ENCODE results near the gene MIEF1. TPM values are rescaled to one million over a fixed set of nuclear protein-coding genes. Genes with fewer than 3 reads are reported as not detected.

Gene MIEF1
- total RNA-seq, 1 donor from 2014 or later, result 32.4 TPM

DNA sequence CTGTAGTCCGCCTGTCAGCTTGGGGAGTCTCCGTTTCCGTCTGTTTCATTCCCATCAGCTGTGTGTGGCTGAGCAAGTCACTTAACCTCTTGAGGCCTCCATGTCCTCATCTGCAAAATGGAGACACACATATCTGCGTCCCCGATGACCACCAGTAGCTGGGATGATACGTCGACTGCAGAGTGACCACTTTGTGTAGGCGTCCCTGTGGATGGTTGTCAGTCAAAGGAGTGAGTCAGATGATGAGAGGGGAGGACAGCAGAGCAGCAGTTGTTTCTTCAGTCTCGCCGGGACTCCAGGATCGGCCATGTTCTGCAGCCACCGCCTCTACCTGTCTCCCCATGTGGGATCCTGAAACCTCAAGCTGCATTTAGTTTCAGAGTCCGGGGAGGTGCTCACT is 25.4 kb upstream of the MIEF1 start:
- H3K27ac Mint-ChIP-seq, result no peak overlapping the region
- no peak overlapping the region for H3K4me3 Mint-ChIP-seq (ENCODE audit: low read depth)
- DNase-seq (ENCODE audit: low spot score, unreplicated experiment), result no peak
- no peaks in the 10 kb centered on the region for H3K9me3 Mint-ChIP-seq (ENCODE audit: low read depth)
- TF ChIP-seq, protein P1, sequence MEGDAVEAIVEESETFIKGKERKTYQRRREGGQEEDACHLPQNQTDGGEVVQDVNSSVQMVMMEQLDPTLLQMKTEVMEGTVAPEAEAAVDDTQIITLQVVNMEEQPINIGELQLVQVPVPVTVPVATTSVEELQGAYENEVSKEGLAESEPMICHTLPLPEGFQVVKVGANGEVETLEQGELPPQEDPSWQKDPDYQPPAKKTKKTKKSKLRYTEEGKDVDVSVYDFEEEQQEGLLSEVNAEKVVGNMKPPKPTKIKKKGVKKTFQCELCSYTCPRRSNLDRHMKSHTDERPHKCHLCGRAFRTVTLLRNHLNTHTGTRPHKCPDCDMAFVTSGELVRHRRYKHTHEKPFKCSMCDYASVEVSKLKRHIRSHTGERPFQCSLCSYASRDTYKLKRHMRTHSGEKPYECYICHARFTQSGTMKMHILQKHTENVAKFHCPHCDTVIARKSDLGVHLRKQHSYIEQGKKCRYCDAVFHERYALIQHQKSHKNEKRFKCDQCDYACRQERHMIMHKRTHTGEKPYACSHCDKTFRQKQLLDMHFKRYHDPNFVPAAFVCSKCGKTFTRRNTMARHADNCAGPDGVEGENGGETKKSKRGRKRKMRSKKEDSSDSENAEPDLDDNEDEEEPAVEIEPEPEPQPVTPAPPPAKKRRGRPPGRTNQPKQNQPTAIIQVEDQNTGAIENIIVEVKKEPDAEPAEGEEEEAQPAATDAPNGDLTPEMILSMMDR (IDR thresholded peaks at IDR 0.05; ENCODE audit: unreplicated experiment), result no peak
- H3K36me3 Mint-ChIP-seq (ENCODE audit: insufficient read depth), result no peaks in the 10 kb centered on the region
- peaks cover 37% of the 10 kb centered on the region for H3K4me1 Mint-ChIP-seq (ENCODE audit: low read depth)
- H3K27me3 Mint-ChIP-seq, result no peaks in the 10 kb centered on the region

DNA sequence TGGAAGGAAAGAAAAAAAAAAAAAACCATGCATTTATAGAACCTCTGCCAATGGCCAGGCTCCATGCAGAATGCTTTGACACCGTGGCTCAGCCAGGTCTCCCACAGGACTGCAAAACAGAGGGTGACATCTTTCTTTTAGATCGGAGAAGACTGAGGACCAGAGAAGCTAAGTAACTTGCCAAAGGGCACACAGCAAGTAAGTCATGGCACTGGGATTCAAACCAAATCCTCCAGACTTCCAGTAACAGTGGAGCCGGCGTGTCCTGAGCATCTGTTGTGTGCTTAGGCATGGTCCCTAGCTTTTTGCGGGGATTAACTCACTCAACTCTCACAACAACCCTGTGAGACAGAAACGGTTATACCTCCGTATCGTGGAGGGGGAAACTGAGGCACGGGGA is 24.5 kb upstream of the MIEF1 start:
- H3K4me1 Mint-ChIP-seq (ENCODE audit: low read depth), result peaks cover 29% of the 10 kb centered on the region
- TF ChIP-seq, protein P1 (IDR thresholded peaks at IDR 0.05; ENCODE audit: unreplicated experiment), result no peak
- no peaks in the 10 kb centered on the region for H3K36me3 Mint-ChIP-seq (ENCODE audit: insufficient read depth)
- no peaks in the 10 kb centered on the region for H3K27me3 Mint-ChIP-seq
- H3K4me3 Mint-ChIP-seq (ENCODE audit: low read depth), result no peak overlapping the region
- H3K9me3 Mint-ChIP-seq (ENCODE audit: low read depth), result no peaks in the 10 kb centered on the region
- no peak for DNase-seq (ENCODE audit: low spot score, unreplicated experiment)
- no peak overlapping the region for H3K27ac Mint-ChIP-seq

DNA sequence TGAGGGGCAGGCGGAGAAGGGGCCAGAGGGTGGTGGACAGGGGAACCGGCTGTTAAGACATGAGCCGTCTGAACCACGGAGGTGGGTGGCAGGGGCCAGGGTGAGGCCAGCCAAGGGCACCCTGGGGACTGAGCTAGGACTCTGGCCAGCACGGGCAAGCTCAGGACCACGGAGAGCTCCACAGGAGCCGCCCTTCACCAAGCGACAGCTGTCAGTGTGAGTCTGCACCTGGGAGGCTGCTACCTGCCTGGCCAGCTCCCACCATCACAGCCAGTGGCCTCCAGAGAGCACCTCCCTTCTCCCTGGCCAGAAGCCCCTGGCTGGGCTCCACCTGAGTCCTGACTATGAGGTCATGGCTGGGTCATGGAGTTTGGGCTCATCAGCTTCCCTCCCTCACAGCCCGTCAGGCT is 23.6 kb upstream of the MIEF1 start:
- no peak for DNase-seq (ENCODE audit: low spot score, unreplicated experiment)
- TF ChIP-seq, protein P1 (IDR thresholded peaks at IDR 0.05; ENCODE audit: unreplicated experiment), result no peak
- H3K36me3 Mint-ChIP-seq (ENCODE audit: insufficient read depth), result no peaks in the 10 kb centered on the region
- H3K27me3 Mint-ChIP-seq, result no peaks in the 10 kb centered on the region
- H3K4me1 Mint-ChIP-seq (ENCODE audit: low read depth), result peaks cover 20% of the 10 kb centered on the region
- H3K9me3 Mint-ChIP-seq (ENCODE audit: low read depth), result no peaks in the 10 kb centered on the region
- H3K27ac Mint-ChIP-seq, result no peak overlapping the region
- no peak overlapping the region for H3K4me3 Mint-ChIP-seq (ENCODE audit: low read depth)

DNA sequence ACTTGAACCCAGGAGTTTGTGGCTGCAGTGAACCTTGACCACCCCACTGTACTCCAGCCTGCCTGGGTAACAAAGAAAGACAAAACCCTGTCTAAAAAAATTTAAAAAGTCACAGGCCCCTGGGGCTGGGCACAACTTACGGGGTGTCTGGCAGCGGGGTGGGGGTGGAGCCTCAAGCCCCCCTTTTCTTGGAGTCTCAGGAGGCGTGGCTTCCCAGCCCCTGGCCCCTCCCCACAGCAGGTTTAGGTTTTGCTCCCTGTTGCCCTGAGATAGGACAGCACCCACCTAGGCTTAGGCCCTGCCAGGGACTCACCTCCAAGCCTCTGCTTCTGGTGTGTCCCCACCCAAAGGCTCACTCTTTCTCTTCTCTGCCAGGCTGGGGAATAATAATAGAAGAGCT is 22.8 kb upstream of the MIEF1 start:
- H3K36me3 Mint-ChIP-seq (ENCODE audit: insufficient read depth), result no peaks in the 10 kb centered on the region
- H3K4me1 Mint-ChIP-seq (ENCODE audit: low read depth), result peaks cover 12% of the 10 kb centered on the region
- no peaks in the 10 kb centered on the region for H3K9me3 Mint-ChIP-seq (ENCODE audit: low read depth)
- no peak overlapping the region for H3K27ac Mint-ChIP-seq
- DNase-seq (ENCODE audit: low spot score, unreplicated experiment), result no peak
- TF ChIP-seq, protein P1 (IDR thresholded peaks at IDR 0.05; ENCODE audit: unreplicated experiment), result no peak
- H3K27me3 Mint-ChIP-seq, result no peaks in the 10 kb centered on the region
- H3K4me3 Mint-ChIP-seq (ENCODE audit: low read depth), result no peak overlapping the region

DNA sequence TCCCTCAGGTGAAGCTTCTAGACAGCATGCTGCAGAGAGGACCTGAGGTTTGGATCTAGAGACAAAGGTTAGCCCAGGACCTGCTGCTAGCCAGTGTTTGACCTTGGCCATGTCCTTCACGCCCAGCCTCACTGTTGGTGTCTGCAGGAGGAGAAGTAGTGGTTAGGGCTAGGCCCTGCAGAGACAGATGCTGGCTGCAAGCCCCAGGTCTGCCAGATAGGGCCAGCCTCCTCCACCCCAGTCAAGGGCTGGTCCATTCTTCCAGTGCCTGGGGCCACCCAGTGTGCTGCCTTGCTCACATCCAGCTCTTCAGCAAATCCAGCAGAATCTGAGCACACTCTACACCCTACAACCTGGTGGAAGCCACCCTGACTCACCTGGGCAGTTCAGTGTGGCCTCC is 21.5 kb upstream of the MIEF1 start:
- no peak for DNase-seq (ENCODE audit: low spot score, unreplicated experiment)
- H3K4me3 Mint-ChIP-seq (ENCODE audit: low read depth), result no peak overlapping the region
- TF ChIP-seq, protein P1 (IDR thresholded peaks at IDR 0.05; ENCODE audit: unreplicated experiment), result no peak
- no peaks in the 10 kb centered on the region for H3K36me3 Mint-ChIP-seq (ENCODE audit: insufficient read depth)
- H3K4me1 Mint-ChIP-seq (ENCODE audit: low read depth), result peaks cover 3% of the 10 kb centered on the region
- H3K27me3 Mint-ChIP-seq, result no peaks in the 10 kb centered on the region
- H3K27ac Mint-ChIP-seq, result no peak overlapping the region
- no peaks in the 10 kb centered on the region for H3K9me3 Mint-ChIP-seq (ENCODE audit: low read depth)
